Measurements from ENCODE around the gene ADAM12.

The ADAM12 gene

GRCh38 chr10:126114884-126115555 lies 273.3 kb downstream of the ADAM12 start:
- no peaks in the 10 kb centered on the region for H3K9me2 ChIP-seq (replicated peaks; ENCODE audit: control insufficient read depth, low read length)
- H3K4me1 ChIP-seq (ENCODE audit: control insufficient read depth, low read length): no peaks in the 10 kb centered on the region
- H3K79me2 ChIP-seq (ENCODE audit: control insufficient read depth, low read length): no peaks in the 10 kb centered on the region
- no peak overlapping the region for H3K4me2 ChIP-seq (ENCODE audit: low read length)
- no peaks in the 10 kb centered on the region for H4K20me1 ChIP-seq (ENCODE audit: control insufficient read depth, insufficient read depth, low read depth, low read length)
- no peak overlapping the region for H3K4me3 ChIP-seq (ENCODE audit: low read length)
- no peaks in the 10 kb centered on the region for H3K36me3 ChIP-seq (ENCODE audit: control insufficient read depth, low read length)
- H3K27me3 ChIP-seq (ENCODE audit: control insufficient read depth, low read length): no peaks in the 10 kb centered on the region
- H3K9me3 ChIP-seq (ENCODE audit: control insufficient read depth, insufficient read depth, low read length): no peaks in the 10 kb centered on the region
- H3F3A ChIP-seq (ENCODE audit: control insufficient read depth, insufficient read depth): no peaks in the 10 kb centered on the region
- no peak for TF ChIP-seq CTCF (IDR thresholded peaks at IDR 0.05; ENCODE audit: low read depth, low read length, poor library complexity, severe bottlenecking)
- TF ChIP-seq EZH2phosphoT487 (IDR thresholded peaks at IDR 0.05; ENCODE audit: borderline replicate concordance, low read length): no peak
- H3K27ac ChIP-seq (ENCODE audit: low read depth, low read length): no peak overlapping the region

GRCh38 chr10:126111516-126111915 lies 276.8 kb downstream of the ADAM12 start:
- Histone ChIP-seq H3K9me2 (replicated peaks; ENCODE audit: control insufficient read depth, low read length) (no peaks in the 10 kb centered on the region), H3F3A (ENCODE audit: control insufficient read depth, insufficient read depth) (no peaks in the 10 kb centered on the region), H4K20me1 (ENCODE audit: control insufficient read depth, insufficient read depth, low read depth, low read length) (no peaks in the 10 kb centered on the region), H3K4me2 (ENCODE audit: low read length) (no peak overlapping the region), H3K36me3 (ENCODE audit: control insufficient read depth, low read length) (no peaks in the 10 kb centered on the region), H3K27me3 (ENCODE audit: control insufficient read depth, low read length) (no peaks in the 10 kb centered on the region), H3K9me3 (ENCODE audit: control insufficient read depth, insufficient read depth, low read length) (no peaks in the 10 kb centered on the region), H3K4me1 (ENCODE audit: control insufficient read depth, low read length) (no peaks in the 10 kb centered on the region), H3K4me3 (ENCODE audit: low read length) (no peak overlapping the region), H3K79me2 (ENCODE audit: control insufficient read depth, low read length) (no peaks in the 10 kb centered on the region), H3K27ac (ENCODE audit: low read depth, low read length) (no peak overlapping the region)
- TF ChIP-seq EZH2phosphoT487 (IDR thresholded peaks at IDR 0.05; ENCODE audit: borderline replicate concordance, low read length) (no peak), CTCF (IDR thresholded peaks at IDR 0.05; ENCODE audit: low read depth, low read length, poor library complexity, severe bottlenecking) (no peak)

- no peaks in the 10 kb centered on the region for H3K9me2 ChIP-seq (replicated peaks; ENCODE audit: control insufficient read depth, low read length)
- H4K20me1 ChIP-seq (ENCODE audit: control insufficient read depth, insufficient read depth, low read depth, low read length): no peaks in the 10 kb centered on the region
- H3K27ac ChIP-seq (ENCODE audit: low read depth, low read length): no peak overlapping the region
- H3K36me3 ChIP-seq (ENCODE audit: control insufficient read depth, low read length): no peaks in the 10 kb centered on the region
- H3F3A ChIP-seq (ENCODE audit: control insufficient read depth, insufficient read depth): no peaks in the 10 kb centered on the region
- no peak for TF ChIP-seq CTCF (IDR thresholded peaks at IDR 0.05; ENCODE audit: low read depth, low read length, poor library complexity, severe bottlenecking)
- no peak for TF ChIP-seq EZH2phosphoT487 (IDR thresholded peaks at IDR 0.05; ENCODE audit: borderline replicate concordance, low read length)
- no peaks in the 10 kb centered on the region for H3K4me1 ChIP-seq (ENCODE audit: control insufficient read depth, low read length)
- H3K79me2 ChIP-seq (ENCODE audit: control insufficient read depth, low read length): no peaks in the 10 kb centered on the region
- H3K27me3 ChIP-seq (ENCODE audit: control insufficient read depth, low read length): no peaks in the 10 kb centered on the region
- H3K4me2 ChIP-seq (ENCODE audit: low read length): no peak overlapping the region
- H3K4me3 ChIP-seq (ENCODE audit: low read length): no peak overlapping the region
- H3K9me3 ChIP-seq (ENCODE audit: control insufficient read depth, insufficient read depth, low read length): no peaks in the 10 kb centered on the region
Observed at GRCh38 chr10:126110489-126111180, 277.6 kb downstream of the ADAM12 start.

Measured in DOHH2 (cell line).